Tibial nerve (tissue), 4 donors: ENCODE measurements around the gene RNF220. TPM values are rescaled to one million over a fixed set of nuclear protein-coding genes. Genes with fewer than 3 reads are reported as not detected.

Experiments
- DNase-seq, 2 donors: peaks; one replicate each; pipeline ENCODE4 v3.0.0-alpha.2; 2019; ENCODE audit warnings: low spot score in 2 of 2
- H3K27ac ChIP-seq, 4 donors: fragments of 200-600 bp; sonication (generic) in 3 of 4; one replicate each; pipeline ENCODE4 v1.5.1; 2017 to 2019; ENCODE audit warnings: mild to moderate bottlenecking in 1 of 4
- H3K27me3 ChIP-seq, 2 donors: fragments of 200-600 bp; sonication (generic) in 1 of 2; one replicate each; pipeline versions ENCODE4 v1.5.1 to v1.6.0; 2017 to 2019
- H3K36me3 ChIP-seq, 3 donors: fragments of 200-600 bp; sonication (generic); one replicate each; pipeline ENCODE4 v1.5.1; 2018 to 2019
- H3K4me1 ChIP-seq, 4 donors: fragments of 200-600 bp; sonication (generic) in 3 of 4; one replicate each; pipeline ENCODE4 v1.5.1; 2017 to 2019
- H3K4me3 ChIP-seq, 4 donors: fragments of 200-600 bp; sonication (generic) in 3 of 4; one replicate each; pipeline ENCODE4 v1.5.1; 2017 to 2019; ENCODE audit warnings: mild to moderate bottlenecking in 1 of 4, moderate library complexity in 1 of 4
- H3K9me3 ChIP-seq, 4 donors: fragments of 200-600 bp; sonication (generic) in 3 of 4; one replicate each; pipeline ENCODE4 v1.5.1; 2017 to 2019
- CTCF ChIP-seq, 5 experiments: fragments of 200-600 bp in 3 of 5; fragments of 450-650 bp in 2 of 5; sonication (generic) in 3 of 5; IDR thresholded peaks; one replicate each; pipeline ENCODE4 v1.5.1; 2016 to 2019; ENCODE audit warnings: antibody characterized with exemption in 5 of 5, mild to moderate bottlenecking in 3 of 5, moderate library complexity in 2 of 5
- EP300 ChIP-seq, 2 donors: sonication (generic); formaldehyde crosslinking; IDR thresholded peaks; one replicate each; pipeline ENCODE4 v1.6.1; 2017; ENCODE audit warnings: antibody characterized with exemption in 2 of 2, mild to moderate bottlenecking in 1 of 2
- POLR2A ChIP-seq, 2 donors: fragments of 450-650 bp; IDR thresholded peaks; one replicate each; pipeline ENCODE4 v1.6.1; 2017; ENCODE audit warnings: antibody characterized with exemption in 2 of 2, mild to moderate bottlenecking in 2 of 2, moderate library complexity in 2 of 2
- WGBS, 2 donors: methylation state at CpG; one replicate each; pipeline ENCODE4 v1.1.5; 2018; 5-methylcytosine and 5-hydroxymethylcytosine counted together
- total RNA-seq, 4 donors: library from RNA; depleted of rRNA; stranded (reverse); fragments of >200 nt; gene quantifications; one replicate each; pipeline ENCODE4 v1.1.0, GENCODE V29; 2016

Gene RNF220
- total RNA-seq, 4 donors from 2014 or later: 110 to 151 (median 114) TPM

- Histone ChIP-seq H3K4me3 (no peak overlapping the region), H3K9me3 (no peaks in the 10 kb centered on the region), H3K4me1 (no peaks in the 10 kb centered on the region), H3K36me3 (no peaks in the 10 kb centered on the region), H3K27me3 (no peaks in the 10 kb centered on the region), H3K27ac (no peak overlapping the region)
- WGBS, 2 donors: 82 to 84% methylated on average over 4 of the region's 4 CpGs
- DNase-seq: no peak
- no peak for TF ChIP-seq EP300 (IDR thresholded peaks at IDR 0.05)
Measured at GRCh38 chr1:44575396-44575795, 170.3 kb downstream of the RNF220 start.

- WGBS, 2 donors: 47 to 53% methylated on average over 5 of the region's 5 CpGs
- TF ChIP-seq EP300 (IDR thresholded peaks at IDR 0.05) (no peak), CTCF (IDR thresholded peaks at IDR 0.05) (no peak), POLR2A (IDR thresholded peaks at IDR 0.05) (no peak)
- no peak for DNase-seq
- Histone ChIP-seq H3K36me3 (no peaks in the 10 kb centered on the region), H3K4me1 (no peaks in the 10 kb centered on the region), H3K27me3 (no peaks in the 10 kb centered on the region), H3K9me3 (no peaks in the 10 kb centered on the region), H3K4me3 (no peak overlapping the region), H3K27ac (no peak overlapping the region)
Measured at GRCh38 chr1:44576456-44577150, 171.5 kb downstream of the RNF220 start.

DNA sequence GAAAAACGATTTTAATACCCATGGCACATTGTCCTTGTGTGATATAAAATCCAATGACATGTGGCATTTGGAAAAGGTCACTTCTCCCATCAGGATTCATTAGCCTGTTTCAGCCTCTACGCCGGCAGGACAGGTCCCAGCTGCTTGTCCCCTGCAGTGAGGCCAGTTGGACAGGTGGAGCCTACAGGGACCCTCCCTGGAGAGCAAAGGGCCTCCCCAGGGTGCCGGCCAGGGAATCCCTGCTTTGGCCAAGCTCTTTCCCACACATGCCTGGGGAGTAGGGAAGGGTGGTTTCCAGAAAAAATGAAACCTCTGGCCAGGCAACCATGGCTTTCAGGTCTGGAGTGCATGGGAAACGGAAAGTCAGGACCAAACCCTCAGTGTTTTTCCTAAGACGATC, 176.2 kb downstream of the RNF220 start:
- TF ChIP-seq POLR2A (IDR thresholded peaks at IDR 0.05): no peak
- no peak for TF ChIP-seq EP300 (IDR thresholded peaks at IDR 0.05)
- TF ChIP-seq CTCF (IDR thresholded peaks at IDR 0.05): no peak
- Histone ChIP-seq H3K9me3 (no peaks in the 10 kb centered on the region), H3K27me3 (peaks cover 0 to 1% of the 10 kb centered on the region in 2 donors), H3K27ac (no peak overlapping the region), H3K36me3 (no peaks in the 10 kb centered on the region), H3K4me3 (no peak overlapping the region), H3K4me1 (no peaks in the 10 kb centered on the region)
- no peak for DNase-seq
- WGBS, 2 donors: 84 to 89% methylated on average over 6 of the region's 6 CpGs

DNA sequence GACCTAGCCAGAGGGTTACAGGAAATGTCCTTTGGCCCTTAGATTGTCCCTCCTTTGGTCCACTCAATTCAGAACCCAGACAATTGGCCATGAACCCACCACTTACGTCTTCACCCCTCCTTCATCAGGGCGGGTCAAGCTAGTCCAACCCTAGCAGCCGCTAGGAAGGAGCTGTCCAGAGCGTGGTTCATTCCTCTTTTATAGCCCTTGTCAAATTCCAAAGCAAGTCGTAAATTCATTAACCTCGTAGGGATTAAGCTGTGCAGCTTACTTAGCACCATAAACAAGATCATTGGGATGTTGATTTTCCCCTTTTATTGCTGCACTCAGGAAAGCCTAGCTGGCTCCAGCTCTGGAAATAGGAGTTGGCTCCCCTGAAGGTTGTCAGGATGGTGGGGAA, 179.1 kb downstream of the RNF220 start:
- 21 to 45% methylated on average over 6 of the region's 6 CpGs for WGBS, 2 donors

DNA sequence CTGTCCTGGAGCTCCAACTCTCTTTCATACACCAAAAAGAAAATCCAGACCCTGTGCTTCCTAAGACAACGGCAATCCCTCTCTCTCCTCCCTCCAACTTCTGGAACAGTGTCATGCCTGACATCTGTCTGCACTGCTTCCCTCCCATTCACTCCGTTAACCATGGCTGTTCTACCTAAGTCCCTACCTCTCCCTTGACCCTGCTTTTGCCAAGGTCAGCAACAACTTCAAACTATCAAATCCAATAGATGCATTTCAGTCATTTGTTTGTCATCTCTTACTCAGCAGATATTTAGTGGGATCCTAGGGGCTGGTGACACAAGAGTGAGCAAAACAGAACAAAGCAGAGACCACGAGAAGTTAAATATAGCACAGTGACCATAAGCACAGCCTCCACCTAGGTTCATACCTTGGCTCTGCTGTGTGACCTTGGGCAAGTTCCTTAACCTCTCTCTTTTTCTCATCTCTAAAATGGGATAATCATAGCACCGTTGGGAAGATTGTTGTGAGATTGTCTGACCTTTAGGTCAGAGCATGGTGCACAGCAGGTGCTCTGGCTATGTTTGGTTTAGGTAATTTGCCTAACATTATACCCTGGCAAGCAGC, 180.4 kb downstream of the RNF220 start:
- H3K4me1 ChIP-seq: no peaks in the 10 kb centered on the region
- no peaks in the 10 kb centered on the region for H3K9me3 ChIP-seq
- no peaks in the 10 kb centered on the region for H3K36me3 ChIP-seq
- DNase-seq: no peak
- WGBS, 2 donors: 47 to 55% methylated on average over 4 of the region's 4 CpGs
- TF ChIP-seq CTCF (IDR thresholded peaks at IDR 0.05): no peak
- TF ChIP-seq POLR2A (IDR thresholded peaks at IDR 0.05): no peak
- no peak for TF ChIP-seq EP300 (IDR thresholded peaks at IDR 0.05)
- peaks cover 0 to 5% of the 10 kb centered on the region in 2 donors for H3K27me3 ChIP-seq
- no peak overlapping the region for H3K4me3 ChIP-seq
- no peak overlapping the region for H3K27ac ChIP-seq

More for the DNA sequence above, 179.1 kb downstream of the RNF220 start:
- Histone ChIP-seq H3K36me3 (no peaks in the 10 kb centered on the region), H3K4me1 (no peaks in the 10 kb centered on the region), H3K27me3 (peaks cover 0 to 5% of the 10 kb centered on the region in 2 donors), H3K27ac (no peak overlapping the region), H3K4me3 (no peak overlapping the region), H3K9me3 (no peaks in the 10 kb centered on the region)
- no peak for DNase-seq
- TF ChIP-seq EP300 (IDR thresholded peaks at IDR 0.05): no peak
- TF ChIP-seq CTCF (IDR thresholded peaks at IDR 0.05): no peak
- no peak for TF ChIP-seq POLR2A (IDR thresholded peaks at IDR 0.05)
